NCI-H1694 treated with DMSO at 0.1 percent for 48 hours (cell line): ENCODE results near the gene ZNF597.
"Not testable (repeated sequence)": the region's sequence is repeated elsewhere in the genome, so short reads cannot be mapped to it uniquely, and the experiment has no call there.

Source experiments
- DNase-seq: peaks from one replicate; lab custom pipeline; 2025; lab: John Stamatoyannopoulos, UW

ZNF597 gene

DNA sequence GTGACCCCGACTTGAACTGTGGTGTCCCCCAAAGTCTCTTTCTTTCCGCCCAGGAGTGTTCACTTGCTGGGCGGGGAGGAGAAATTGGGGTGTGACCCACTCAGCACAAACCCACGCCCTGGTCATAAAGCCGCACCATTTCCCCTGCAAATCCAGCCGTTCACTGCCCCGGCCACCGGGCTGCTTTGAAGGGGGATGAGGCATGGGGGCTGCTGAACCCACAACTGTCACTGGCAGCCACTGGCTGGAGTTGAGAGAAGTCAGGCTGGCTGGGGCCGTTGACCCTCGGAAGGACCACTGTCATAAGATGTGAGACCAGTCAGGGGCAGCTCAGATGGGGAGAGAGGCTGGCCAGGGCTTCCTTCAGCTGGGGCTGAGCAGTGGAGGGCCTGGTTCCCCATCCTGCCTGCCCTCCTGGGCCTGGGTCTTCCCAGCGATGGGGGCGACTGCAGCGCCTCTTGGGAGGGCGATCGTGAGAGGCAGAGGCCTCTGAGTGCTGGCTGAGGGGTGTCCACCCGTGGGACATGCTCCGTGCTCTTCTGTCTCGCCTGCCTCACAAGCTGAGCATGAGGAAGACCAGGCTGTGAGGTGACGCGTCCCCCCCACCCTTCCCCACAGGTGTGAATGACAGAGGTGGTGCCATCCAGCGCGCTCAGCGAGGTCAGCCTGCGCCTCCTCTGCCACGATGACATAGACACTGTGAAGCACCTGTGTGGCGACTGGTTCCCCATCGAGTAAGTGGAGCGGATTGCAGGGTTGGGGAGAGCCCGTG lies 32.5 kb upstream of the ZNF597 start:
- DNase-seq, result no peak

DNA sequence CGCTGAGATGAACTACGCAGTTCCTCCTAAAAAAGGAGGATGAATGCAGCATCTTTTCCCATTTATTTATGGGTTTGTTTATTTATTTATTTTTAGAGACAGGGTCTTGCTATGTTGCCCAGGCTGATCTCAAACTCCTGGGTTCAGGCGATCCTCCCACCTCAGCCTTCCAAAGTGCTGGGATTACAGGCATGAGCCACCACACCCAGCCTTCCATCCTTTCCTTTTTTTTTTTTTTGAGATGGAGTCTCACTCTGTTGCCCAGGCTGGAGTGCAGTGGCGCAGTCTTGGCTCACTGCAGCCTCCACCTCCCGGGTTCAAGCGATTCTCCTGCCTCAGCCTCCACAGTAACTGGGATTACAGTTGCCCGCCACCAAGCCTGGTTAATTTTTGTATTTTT lies 31.6 kb upstream of the ZNF597 start:
- DNase-seq, result not testable (repeated sequence)

DNA sequence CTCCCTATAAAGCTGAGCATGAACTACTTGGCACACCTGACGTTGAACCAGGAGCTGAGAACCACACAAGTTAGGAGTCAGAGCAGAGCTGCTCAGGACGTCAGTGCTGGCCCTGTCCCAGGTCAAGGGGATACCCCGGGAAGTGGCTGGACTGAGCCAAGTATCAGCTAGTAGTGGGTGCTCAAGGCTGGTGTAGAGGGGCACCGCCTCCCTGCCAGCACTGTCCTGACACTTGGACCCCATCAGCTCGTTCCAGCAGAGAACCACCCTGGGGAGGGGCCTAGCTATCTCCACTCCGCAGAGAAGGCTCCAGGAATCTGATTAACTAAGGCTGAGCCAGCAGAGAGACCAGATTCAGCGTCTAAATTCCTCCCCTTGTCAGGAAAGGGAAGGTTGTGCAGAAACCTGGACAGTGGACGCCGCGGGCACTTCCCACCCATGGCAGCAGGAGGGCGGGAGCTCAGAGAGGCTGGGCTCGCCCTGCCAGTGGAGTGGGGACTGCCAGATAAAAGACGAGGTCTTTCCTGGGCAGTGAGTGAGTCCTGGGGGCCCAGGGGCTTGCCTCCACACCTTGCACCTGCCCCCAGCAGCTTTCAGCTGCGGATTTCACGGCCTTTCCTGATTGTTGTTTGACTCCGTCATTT lies 31.0 kb upstream of the ZNF597 start:
- DNase-seq, result no peak

DNA sequence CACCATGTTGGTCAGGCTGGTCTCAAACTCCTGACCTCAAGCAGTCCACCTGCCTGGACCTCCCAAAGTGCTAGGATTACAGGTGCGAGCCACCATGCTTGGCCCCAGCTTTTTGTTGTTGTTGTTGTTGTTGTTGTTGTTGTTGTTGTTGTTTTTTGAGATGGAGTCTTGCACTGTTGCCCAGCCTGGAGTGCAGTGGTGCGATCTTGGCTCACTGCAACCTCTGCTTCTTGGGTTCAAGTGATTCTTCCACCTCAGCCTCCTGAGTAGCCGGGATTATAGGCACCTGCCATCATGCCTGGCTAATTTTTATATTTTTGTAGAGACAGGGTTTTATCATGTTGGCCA lies 30.3 kb upstream of the ZNF597 start:
- not testable (repeated sequence) for DNase-seq

DNA sequence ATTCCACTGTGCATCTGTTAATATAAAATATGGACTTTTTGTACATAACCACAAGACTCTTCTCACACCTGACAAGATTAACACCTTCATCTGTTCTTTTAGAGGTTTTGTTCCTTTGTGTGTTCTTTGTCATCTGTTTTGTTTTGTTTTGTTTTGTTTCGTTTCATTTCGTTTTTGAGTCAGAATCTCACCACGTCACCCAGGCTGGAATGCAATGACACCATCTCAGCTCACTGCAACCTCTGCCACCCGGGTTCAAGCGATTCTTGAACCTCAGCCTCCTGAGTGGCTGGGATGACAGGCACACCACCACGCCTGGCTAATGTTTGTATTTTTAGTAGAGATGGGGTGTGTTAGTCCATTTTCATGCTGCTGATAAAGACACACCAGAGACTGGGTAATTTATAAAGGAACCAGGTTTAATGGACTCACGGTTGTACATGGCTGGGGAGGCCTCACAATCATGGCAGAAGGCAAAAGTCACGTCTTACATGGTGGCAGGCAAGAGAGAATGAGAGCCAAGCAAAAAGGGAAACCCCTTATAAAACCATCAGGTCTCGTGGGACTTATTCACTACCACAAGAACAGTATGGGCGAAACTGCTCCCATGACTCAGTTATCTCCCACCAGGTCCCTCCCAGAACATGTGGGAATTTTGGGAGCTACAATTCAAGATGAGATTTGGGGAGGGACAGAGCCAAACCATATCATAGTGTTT lies 29.7 kb upstream of the ZNF597 start:
- no peak for DNase-seq

DNA sequence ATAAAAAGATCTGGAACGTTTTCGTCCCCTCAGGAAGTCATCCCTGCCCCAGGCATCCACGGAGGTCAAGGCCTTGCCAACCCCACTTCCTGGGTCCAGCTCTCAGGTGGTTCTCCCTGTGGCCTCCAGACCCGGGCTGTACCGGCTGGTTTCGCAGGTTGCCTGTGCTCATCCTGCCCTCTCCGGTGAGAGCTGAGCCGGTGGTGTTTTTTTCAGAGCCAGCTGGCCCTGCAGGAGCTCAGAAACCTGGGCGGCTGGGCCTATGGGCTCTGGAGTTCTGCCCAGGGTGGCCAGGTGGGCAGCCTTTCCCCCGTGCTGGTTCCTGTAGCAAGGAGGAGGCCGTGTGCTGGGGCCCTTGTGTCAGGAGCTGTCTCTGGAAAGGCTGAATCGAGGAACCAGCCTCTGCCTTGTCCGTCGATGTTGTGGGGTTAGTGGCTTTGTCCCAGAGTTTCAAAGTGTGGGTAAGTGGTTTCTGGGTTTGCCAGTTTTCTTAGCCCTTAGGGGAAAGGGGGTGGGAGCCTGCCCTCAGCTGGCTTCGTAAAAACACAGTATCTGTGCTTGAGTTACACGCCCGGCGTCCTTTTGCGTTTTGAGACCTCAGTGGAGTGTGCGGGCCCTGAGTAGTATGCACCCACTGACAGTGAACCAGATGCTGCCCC lies 28.3 kb upstream of the ZNF597 start:
- DNase-seq, result no peak

DNA sequence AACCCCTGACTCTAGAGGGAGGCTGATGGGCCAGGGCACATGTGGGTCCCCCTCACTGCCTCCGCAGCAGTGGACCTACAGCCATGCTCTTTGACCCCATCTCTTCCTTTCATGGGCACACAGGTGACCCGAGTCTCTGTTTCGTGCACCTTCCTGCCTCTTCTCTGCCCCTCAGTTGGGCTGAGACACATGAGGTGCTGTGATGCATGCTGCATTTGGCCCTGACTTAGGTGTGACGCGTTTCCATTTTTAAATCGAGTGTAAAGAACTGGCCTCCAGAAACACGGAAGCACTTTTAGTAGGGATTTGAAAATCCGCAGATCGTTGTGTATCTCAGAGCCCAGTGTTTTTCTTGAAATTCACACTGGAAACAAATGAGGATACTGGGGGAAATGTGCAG lies 27.4 kb upstream of the ZNF597 start:
- no peak for DNase-seq

DNA sequence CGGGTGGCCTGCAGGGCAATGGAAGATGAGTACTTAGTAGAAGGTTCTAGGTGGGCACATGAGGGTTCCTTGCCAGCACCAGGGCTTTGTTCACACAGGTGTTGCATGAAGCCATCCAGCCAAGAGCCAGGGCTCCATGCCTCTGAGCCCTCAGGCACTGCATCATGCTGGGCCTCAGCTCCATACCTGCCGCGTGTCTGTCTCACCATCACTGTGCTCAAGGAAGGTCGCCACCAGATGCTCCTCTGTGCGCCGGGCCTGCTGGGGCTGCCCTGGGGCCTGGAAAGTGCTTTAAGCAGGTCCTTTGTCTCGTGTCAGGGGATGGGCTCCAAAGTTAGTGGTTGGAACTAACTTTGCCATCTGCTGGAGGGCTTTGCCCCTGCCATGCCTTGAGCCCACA lies 26.4 kb upstream of the ZNF597 start:
- no peak for DNase-seq

DNA sequence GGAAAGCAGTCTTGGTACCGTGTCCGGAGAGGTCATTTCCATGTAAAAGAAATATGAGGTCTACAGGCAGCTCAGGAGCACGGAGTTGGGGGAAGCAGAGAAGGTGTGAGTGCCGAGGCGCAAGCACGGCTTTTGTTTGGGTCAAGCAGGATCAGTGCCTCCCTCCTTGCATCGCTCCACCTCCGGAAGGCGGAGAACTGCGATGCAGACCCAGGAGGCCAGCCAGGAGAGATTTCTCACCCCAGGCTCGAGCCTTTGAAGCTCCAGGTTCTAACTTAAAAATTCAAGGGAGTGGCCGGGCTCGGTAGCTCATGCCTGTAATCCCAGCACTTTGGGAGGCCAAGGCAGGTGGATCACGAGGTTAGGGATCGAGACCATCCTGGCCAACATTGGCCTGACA lies 25.2 kb upstream of the ZNF597 start:
- DNase-seq, result no peak

DNA sequence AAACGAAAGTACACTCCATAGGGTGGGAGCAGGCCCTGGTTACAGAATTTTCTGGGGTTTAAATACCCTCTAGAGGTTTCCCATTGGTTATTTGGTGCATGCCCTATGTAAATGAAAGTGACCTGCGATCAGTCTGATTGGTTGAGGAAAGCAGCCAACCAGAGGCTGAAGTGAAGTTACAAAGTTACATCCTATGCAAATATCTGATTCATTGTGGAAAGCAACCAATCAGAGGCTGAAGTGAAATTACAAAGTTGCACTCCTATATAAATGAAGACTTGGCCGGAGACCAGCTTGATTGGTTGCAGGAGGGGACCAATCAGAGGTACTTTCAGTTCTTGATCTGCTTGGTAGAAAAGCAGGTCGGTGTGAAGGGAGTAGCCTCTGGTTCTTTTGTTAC lies 24.6 kb upstream of the ZNF597 start:
- no peak for DNase-seq

DNA sequence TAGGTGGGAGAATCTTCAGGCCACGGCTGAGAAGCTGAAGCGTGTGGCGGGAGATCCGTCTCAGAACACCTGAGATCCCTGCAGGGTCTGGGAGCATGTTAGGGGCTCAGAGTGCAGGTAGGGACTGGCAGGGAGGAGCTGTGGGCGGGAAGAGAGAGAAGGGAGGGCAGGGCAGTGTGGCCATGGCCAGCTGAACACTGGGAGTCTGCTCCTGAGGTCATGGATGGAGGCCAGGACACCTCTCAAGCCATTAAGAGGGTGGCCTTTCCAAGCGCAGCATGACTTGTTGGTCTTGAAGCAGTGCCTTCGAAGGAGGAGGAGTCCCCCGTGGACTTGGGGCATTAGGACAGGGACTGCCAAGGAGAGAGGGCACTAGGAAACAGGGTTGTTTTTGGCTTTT lies 23.9 kb upstream of the ZNF597 start:
- no peak for DNase-seq

DNA sequence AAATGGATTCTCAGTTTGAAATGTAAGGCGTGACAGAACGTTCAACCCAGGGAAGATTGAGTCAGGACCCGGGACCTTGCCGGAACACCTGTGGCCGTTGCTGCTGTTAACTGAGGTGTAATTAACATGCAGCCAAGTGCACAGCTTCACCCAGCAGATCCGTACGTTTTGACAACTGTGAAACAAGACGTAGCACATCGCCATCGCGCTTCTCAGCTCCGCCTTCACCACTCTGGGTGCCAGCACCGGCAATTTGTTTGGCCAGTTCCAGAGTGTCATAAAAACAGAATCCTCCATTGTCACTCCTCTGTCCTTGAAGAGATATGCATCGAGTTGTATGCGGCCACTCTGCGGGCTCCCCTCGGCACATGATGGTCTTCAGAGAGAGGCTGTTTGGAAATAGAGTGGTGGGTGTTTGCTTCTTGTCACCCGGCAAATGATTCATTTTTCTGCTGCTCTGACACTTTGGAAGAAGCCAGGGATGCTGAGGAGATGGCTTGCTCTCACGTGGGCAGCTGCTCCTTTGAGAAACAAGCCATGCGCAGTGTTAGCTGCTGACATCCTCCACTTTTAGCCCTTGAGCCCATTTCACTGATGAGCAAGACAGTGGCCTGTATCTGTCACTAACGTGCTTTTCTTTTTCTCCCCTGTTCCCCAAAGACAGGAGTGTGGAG lies 22.7 kb upstream of the ZNF597 start:
- DNase-seq, result no peak

DNA sequence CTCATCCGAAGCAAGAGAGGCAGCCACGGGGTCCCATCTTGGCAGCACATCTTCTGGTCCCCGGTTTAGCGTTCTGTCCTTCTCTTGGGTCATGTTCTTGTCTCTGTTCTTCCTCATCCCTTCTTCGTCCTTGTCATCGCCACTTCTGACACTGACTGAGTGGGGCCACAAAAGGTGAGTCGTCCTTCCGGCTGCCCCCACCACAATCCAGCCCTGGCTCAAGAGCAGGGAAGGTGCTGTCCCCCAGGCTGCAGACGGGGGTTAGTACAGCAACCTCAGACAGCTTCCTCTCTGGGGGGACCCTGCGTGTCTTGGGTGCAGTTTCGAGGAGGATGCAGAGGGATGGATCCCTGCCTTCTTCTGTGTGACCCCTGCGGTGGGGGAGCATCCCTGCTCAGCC lies 22.0 kb upstream of the ZNF597 start:
- DNase-seq, result no peak

DNA sequence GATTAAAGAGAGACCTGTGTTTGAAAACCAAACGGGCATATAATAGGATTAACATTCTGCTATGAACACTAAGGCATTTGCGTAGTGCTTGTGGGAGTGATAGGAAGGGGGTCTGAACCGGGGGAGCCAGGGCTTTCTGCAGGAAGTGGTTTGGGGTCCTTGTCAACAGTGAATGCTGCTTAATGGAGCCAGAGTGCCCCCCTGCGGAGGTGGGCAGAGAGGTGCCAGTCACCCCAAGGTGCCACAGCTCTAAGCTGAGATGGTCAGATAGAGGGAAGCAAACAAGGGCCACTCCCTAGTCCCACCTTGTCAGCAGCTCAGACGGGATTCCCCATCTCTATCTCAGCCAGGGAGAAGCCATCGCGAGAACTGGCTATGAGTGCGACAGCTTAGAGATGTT lies 17.8 kb upstream of the ZNF597 start:
- DNase-seq, result no peak

DNA sequence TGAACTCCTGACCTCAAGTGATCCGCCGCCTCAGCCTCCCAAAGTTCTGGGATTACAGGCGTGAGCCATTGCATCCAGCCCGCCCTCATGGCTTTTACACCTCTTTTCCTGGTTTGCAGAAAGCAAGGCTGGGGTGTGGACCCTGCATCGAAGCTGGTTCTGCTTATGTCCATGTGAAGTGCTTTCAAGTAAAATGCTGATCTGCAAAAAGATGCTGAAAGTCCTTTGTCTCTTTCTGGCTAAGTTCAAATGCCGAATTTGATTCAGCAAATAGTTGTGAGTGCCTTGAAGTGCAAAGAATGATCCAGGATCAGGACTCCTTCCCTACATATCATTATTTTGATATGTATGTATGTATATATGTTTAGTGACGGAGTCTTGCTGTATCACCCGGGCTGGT lies 17.3 kb upstream of the ZNF597 start:
- no peak for DNase-seq

DNA sequence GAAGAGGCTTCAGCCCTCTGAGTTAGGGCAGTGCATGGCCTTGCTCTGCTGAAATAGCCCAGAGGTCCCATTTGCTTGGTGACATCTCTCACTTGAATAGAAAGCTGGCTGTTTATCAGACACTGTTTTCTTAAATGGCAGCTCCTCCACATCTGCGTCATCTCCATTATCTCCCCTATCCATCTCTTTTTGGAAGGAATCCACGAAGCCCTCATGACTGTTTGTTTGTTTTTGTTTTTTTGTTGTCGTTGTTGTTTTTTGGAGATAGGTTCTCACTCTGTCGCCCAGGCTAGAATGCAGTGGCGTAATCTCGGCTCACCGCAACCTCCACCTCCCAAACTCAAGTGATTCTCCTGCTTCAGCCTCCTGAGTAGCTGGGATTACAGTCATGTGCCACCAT lies 16.8 kb upstream of the ZNF597 start:
- no peak for DNase-seq

DNA sequence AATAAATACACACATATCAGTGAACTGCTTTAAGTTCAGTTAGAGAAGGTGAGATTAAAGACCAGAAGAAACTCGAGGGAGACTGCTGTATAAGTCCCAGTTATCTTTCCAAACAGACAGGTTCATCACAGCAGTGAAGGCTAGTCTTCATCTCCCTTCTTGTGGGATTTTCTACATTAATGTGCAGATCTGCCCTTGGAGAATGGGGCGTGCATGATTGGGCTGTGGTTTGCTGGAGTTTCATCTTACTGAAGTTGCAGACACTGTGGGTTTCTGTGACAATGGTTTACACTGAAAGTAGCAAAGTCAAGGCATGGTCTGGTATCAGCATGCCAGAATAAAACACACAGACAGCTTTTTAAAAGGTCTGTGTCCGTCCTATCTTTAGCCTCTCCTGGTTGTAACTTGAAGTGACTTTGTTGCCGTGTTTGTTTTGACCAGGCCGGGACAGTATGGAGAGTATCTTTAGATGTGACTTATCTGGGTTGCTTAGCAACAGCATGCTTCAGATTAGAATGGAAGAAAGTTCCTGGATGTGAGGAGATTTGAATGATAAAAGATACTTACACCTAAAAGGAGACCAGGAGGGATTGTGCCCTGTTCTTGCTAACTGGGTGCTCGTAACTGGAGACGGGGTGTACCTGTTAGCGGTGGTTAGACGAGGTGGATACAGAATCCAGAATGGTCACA lies 16.2 kb upstream of the ZNF597 start:
- no peak for DNase-seq

DNA sequence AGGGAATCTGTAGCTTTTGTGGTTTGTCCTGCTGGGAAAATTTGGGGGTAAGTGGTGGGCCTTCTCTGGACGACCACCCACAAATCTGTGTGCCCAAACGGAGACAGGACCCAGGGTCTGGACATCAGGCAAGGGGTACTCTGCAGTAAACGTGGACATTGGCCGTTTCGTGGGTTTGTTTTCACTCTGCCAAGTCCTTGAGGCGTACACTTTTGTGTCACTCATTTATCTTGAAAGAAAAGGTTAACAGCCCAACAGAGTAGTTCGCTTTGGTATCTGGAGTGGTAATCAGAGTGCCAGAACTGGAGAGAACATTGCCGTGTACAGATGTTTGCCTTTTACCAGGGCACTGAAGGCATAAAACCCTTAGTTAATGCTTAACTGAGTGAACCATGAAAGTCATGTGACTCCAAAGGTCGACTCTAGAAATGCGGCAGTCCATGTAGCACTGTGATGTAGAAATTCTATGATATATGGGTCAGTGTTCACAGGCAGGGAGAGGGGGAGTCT lies 15.6 kb upstream of the ZNF597 start:
- DNase-seq, result no peak

DNA sequence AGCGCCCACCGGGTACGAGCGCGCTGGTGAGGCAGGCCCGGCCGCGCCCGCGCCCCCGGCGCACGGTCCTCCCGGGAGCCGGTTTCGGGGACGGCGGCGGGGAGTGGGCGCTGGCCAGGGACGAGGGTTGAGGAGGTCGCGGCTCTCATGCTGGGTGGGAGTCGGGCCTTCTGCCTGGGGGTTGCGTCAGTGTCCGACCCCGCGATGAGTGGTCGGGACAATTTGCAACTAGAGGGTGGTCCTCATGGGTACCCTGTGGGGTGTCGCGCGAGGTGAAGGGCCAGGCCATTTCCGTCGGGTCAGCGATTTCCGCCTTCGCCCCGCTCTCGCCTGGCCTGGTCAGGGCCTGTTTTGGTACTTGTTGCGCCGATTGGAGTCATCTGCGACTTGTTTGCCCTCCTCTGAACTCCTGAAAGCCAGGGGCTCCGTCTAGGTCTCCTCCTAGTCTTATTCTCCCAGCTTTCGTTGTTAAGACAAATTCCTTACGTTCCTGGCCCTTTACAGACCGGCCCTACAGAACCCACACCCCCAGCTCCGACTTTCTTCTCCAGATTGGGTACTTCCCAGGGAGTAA lies 15.1 kb upstream of the ZNF597 start:
- DNase-seq, result no peak

DNA sequence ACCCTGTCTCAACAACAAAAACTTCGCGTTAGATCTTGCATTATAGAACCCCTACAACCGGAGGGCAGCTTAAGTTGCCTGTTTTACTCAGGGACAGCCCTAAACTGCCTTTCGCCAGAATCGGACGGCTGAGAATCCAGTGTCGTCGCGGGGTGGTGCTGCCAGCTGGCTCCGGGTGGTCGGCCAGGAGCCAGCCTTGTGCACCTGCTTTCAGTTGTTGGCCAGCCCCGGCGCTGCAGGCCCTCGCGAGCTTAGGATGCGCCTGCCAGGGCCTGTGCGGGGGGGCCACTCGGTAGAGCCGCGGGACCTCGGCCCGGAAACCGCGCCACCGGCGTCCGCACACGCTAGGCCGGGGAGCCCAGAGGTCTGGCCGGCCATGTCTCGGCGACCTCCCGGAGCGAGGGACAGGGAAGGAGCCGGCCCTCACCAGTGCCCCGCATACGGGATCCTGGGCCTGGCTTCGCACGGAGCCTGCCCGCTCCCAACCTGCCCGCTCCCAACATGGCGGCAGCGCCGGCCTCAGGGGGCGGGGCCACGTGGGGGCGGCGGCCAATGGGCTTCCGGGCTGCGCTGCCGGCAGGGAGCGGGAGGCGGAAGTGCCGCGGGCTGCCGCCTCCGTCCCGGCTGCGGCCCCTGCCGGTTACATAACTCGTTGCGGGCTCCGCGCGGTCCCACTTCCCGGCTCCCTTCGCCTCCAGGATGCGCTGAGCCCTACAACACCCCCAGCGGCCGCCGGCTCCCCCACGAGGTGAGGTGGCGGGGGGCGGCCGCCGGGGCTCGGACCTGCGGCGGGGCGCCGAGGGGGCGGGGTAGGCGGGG lies 14.3 kb upstream of the ZNF597 start:
- DNase-seq, result peak; percentile 65
